Astrocyte of the cerebellum (primary cell): ENCODE results near the gene WDR75.

Experiments used
- DNase-seq: peaks from one replicate; pipeline ENCODE4 v3.0.0-alpha.2; 2011; ENCODE audit warnings: low read depth
- H3K4me3 ChIP-seq: 2 replicates; pipeline ENCODE4 v1.5.1; 2011; ENCODE audit warnings: mild to moderate bottlenecking, low read depth, low read length, moderate library complexity
- in situ Hi-C: cut with HindIII; loops from 2 replicates; pipeline ENCODE4 v1.10.0; 2017; ENCODE audit warnings: low sequenced_read_pairs
- TF ChIP-seq, protein P1 (sequence below): IDR thresholded peaks from 2 replicates; pipeline ENCODE4 v1.5.1; 2012; ENCODE audit warnings: low read length, low read depth, moderate library complexity, mild to moderate bottlenecking; ENCODE audit errors: missing control alignments

The WDR75 gene

DNA sequence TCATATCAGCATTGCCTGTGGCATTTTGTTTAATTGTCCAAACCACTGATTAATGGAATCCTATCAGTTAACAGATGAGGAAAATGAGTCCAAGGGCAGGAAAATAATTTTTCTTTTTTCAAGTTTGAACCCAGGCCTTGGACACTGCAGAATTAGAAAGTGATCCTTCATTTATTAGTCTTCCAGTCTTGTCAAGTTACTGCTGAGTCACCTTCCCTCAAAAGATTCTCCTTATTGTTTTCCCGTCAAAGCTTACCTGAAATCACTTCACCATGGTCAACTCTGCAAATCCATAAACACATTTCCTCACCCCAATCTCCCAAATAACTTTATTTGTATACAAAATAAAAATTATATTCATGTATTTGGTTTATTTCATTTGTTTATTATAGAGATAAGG lies 57.9 kb downstream of the WDR75 start:
- DNase-seq, result no peak
- TF ChIP-seq, protein P1, sequence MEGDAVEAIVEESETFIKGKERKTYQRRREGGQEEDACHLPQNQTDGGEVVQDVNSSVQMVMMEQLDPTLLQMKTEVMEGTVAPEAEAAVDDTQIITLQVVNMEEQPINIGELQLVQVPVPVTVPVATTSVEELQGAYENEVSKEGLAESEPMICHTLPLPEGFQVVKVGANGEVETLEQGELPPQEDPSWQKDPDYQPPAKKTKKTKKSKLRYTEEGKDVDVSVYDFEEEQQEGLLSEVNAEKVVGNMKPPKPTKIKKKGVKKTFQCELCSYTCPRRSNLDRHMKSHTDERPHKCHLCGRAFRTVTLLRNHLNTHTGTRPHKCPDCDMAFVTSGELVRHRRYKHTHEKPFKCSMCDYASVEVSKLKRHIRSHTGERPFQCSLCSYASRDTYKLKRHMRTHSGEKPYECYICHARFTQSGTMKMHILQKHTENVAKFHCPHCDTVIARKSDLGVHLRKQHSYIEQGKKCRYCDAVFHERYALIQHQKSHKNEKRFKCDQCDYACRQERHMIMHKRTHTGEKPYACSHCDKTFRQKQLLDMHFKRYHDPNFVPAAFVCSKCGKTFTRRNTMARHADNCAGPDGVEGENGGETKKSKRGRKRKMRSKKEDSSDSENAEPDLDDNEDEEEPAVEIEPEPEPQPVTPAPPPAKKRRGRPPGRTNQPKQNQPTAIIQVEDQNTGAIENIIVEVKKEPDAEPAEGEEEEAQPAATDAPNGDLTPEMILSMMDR, result no peak
- H3K4me3 ChIP-seq, result no peak overlapping the region
- in situ Hi-C loops, result no loop called here

DNA sequence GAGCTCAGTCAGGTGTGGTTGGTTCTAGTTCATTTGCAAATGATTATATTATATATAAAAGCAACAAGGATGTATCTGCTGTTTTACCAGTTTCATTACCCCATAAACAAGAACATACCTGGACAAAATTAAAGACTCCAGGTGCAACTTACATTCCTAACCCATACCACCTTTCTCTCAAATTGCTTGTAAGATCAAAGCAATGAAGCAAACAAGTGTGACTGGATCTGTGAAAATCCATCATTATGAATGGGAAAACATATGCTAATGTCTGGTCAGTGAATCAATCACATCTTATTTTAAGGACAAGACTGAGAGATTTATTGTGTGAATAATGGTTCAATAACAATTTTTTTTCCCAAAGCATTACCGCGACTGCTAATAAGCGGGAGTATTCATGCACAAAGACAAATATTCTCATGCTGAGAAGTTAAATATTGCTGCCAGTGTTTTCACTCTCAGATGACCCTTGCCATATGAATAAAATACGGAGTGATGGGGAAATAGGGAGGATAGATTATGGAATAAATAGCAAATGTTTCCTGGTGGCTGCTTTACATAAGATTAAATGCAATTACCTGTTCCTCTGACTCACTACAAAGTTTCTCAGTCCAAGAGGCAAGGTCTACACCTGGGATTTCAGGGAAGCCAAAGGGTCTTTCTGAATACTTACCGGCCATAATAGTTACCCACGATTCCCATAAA lies 59.3 kb downstream of the WDR75 start:
- TF ChIP-seq, protein P1, result no peak
- no peak overlapping the region for H3K4me3 ChIP-seq
- DNase-seq, result no peak
- in situ Hi-C loops, result no loop called here

DNA sequence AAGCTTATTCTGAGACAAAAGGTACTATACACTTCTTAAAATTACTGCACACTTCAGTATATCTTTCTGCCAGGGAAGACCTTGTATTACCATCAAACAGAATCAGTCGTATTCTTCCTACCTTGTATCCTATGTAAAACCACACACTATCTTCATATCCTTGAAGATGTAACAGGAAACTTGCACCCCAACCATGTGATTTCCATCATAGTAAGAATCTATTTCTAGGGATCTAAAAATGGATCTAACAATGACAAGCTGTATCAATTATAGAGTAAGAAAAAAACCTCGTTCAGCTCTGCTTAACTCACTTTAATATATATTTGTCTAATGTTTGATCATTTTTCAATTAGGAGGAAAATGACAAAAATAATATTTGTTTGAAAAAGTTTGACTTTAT lies 60.2 kb downstream of the WDR75 start:
- H3K4me3 ChIP-seq, result no peak overlapping the region
- in situ Hi-C loops, result no loop called here
- TF ChIP-seq, protein P1, result no peak
- no peak for DNase-seq

DNA sequence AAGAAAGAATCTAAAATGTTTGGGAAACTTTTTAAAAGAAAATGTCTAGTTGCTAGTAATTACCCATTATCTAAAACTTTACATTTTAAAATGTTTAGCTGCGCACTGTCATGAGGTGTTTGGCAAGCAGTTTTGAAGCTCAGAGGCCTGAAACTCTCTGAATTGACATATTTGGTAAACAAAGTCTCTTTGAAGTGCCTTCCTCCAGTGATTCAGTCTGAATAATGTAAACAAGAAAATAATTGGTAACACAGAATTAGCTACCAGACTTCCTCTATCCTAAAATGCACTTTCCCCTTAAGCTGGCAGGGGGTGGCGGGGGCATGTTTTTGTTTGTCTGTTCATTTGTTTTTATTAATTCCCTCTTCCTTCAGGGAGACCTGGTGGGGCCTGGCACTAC lies 61.4 kb downstream of the WDR75 start:
- TF ChIP-seq, protein P1, result no peak
- H3K4me3 ChIP-seq, result no peak overlapping the region
- no peak for DNase-seq
- in situ Hi-C loops, result no loop called here

DNA sequence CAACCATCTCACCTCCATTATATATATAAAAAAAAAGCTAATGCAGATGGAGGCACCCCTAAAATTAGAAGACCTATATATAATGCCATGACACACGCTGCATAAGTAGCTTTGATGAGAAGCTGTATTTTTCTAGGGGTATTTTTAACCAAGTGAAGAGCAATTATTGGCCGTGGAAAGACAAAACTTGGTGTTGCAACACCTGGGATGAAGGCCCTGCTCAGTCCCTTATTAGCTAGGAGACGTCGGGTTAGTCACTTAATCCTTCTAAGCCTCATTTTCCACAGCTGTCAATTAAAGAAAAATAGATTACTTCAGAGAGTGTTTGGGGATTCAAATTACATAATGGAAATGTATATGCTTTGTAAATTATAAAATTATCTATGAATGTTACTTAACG lies 63.0 kb downstream of the WDR75 start:
- TF ChIP-seq, protein P1, result no peak
- no peak for DNase-seq
- in situ Hi-C loops, result no loop called here
- H3K4me3 ChIP-seq, result no peak overlapping the region

DNA sequence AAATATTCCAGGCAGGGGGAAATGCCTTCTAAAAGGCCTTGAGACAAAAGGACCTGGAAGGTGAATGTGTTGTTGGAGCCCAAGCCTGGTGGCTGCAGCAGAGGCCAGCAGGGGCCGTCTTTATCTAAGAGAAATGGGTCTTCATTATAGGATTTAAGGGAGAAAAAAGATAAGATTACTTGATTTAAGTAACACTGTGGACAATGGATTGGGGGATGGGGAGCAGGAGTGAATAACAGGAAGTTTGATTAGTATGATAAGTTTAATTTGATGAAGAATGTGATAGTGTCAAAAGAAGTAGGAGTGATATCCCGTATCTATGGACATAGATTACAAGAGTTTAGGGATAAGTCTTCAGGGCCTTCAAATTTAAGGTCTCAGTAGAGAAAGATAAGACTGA lies 64.2 kb downstream of the WDR75 start:
- no peak for DNase-seq
- TF ChIP-seq, protein P1, result no peak
- no peak overlapping the region for H3K4me3 ChIP-seq
- in situ Hi-C loops, result no loop called here
